ENCODE results near the gene ZHX3. TPM values are rescaled to one million over a fixed set of nuclear protein-coding genes. Genes with fewer than 3 reads are reported as not detected.

The ZHX3 gene
- total RNA-seq, 1 donor from 2014 or later, result 53.3 TPM

DNA sequence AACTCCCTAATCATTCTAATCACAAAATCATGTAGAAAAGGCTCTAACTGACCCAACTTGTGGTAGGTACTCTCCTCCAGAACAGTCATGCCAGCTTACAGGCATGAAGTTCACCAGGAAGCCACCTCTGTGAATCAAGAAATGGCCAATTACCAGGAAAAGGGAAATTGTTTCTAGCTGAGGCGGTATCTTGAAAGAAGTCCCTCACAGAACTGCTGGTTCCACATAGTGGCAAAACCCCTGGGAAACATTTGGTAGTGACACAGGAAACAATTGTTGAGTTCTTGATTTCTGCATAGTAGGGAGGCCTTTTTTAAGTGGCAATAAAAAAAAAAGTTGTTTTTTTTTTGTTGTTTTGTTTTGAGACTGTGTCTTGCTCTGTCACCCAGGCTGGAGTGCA is 3.4 kb upstream of the ZHX3 start:
- no peak for DNase-seq (ENCODE audit: low spot score in 2 of 2)
- peaks cover 0 to 3% of the 10 kb centered on the region in 2 donors for H3K4me1 ChIP-seq
- H3K4me3 ChIP-seq, result no peak overlapping the region
- peak overlapping the region in 1 of 2 donors; percentile 11 for H3K27ac ChIP-seq
- H3K36me3 ChIP-seq, result no peaks in the 10 kb centered on the region
- H3K9me3 ChIP-seq, result no peaks in the 10 kb centered on the region
- no peaks in the 10 kb centered on the region for H3K27me3 ChIP-seq
- TF ChIP-seq, protein P1, sequence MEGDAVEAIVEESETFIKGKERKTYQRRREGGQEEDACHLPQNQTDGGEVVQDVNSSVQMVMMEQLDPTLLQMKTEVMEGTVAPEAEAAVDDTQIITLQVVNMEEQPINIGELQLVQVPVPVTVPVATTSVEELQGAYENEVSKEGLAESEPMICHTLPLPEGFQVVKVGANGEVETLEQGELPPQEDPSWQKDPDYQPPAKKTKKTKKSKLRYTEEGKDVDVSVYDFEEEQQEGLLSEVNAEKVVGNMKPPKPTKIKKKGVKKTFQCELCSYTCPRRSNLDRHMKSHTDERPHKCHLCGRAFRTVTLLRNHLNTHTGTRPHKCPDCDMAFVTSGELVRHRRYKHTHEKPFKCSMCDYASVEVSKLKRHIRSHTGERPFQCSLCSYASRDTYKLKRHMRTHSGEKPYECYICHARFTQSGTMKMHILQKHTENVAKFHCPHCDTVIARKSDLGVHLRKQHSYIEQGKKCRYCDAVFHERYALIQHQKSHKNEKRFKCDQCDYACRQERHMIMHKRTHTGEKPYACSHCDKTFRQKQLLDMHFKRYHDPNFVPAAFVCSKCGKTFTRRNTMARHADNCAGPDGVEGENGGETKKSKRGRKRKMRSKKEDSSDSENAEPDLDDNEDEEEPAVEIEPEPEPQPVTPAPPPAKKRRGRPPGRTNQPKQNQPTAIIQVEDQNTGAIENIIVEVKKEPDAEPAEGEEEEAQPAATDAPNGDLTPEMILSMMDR (IDR thresholded peaks at IDR 0.05), result no peak
- intact Hi-C loops (cut with DNase I), result no loop called here

DNA sequence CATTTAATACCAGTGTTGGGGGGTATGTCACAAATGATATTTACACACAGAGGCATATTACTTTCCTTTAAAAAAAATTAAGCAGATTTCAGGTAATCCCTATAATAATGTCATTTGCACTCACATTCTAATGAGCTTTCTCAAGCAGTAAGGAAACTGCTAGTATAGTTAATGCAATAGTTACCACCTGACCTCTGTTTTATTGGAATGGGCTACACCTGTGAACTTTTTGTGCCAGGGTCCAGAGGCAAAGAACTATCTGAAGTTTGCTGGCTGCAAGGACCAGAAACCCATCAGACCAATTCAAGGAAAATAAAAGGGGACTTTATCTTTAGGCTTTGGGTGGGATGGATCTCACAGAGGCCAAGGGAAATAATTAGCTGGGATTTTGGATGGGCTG is 2.9 kb upstream of the ZHX3 start:
- intact Hi-C loops (cut with DNase I), result no loop called here
- peak overlapping the region in 1 of 2 donors; percentile 11 for H3K27ac ChIP-seq

DNA sequence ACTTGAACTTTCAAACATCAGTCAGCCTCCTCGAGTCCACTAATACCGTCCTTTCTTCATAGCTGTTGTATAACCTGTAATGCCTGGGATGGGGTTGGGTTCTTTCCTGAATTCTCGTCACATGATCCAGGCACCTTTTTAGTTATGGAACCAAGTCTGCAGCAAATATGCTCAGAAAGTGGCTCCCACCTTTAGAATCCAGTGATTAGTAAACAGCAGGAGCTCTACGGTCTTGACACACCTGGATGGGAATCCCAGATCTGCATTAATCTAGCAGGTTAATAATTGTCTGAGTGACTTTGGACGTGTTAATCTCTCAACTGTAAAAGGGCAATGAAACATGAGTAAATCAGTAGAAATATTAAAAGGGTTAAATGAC is 729 bp upstream of the ZHX3 start:
- no peak for DNase-seq (ENCODE audit: low spot score in 2 of 2)
- H3K9me3 ChIP-seq, result no peaks in the 10 kb centered on the region
- H3K27me3 ChIP-seq, result no peaks in the 10 kb centered on the region
- H3K36me3 ChIP-seq, result no peaks in the 10 kb centered on the region
- peaks cover 0 to 22% of the 10 kb centered on the region in 2 donors for H3K4me1 ChIP-seq
- TF ChIP-seq, protein P1 (IDR thresholded peaks at IDR 0.05), result no peak
- peak overlapping the region; percentile 94 for H3K4me3 ChIP-seq
- intact Hi-C loops (cut with DNase I), result loop anchor here (5.0 kb wide), 1 partner anchor 86 kb away; no protein-coding TSS in a partner anchor
- H3K27ac ChIP-seq, result peak overlapping the region; percentile 78 to 90

More for the DNA sequence above, 2.9 kb upstream of the ZHX3 start:
- peaks cover 0 to 8% of the 10 kb centered on the region in 2 donors for H3K4me1 ChIP-seq
- no peak for DNase-seq (ENCODE audit: low spot score in 2 of 2)
- no peaks in the 10 kb centered on the region for H3K9me3 ChIP-seq
- no peaks in the 10 kb centered on the region for H3K27me3 ChIP-seq
- H3K4me3 ChIP-seq, result no peak overlapping the region
- no peaks in the 10 kb centered on the region for H3K36me3 ChIP-seq
- TF ChIP-seq, protein P1 (IDR thresholded peaks at IDR 0.05), result no peak

DNA sequence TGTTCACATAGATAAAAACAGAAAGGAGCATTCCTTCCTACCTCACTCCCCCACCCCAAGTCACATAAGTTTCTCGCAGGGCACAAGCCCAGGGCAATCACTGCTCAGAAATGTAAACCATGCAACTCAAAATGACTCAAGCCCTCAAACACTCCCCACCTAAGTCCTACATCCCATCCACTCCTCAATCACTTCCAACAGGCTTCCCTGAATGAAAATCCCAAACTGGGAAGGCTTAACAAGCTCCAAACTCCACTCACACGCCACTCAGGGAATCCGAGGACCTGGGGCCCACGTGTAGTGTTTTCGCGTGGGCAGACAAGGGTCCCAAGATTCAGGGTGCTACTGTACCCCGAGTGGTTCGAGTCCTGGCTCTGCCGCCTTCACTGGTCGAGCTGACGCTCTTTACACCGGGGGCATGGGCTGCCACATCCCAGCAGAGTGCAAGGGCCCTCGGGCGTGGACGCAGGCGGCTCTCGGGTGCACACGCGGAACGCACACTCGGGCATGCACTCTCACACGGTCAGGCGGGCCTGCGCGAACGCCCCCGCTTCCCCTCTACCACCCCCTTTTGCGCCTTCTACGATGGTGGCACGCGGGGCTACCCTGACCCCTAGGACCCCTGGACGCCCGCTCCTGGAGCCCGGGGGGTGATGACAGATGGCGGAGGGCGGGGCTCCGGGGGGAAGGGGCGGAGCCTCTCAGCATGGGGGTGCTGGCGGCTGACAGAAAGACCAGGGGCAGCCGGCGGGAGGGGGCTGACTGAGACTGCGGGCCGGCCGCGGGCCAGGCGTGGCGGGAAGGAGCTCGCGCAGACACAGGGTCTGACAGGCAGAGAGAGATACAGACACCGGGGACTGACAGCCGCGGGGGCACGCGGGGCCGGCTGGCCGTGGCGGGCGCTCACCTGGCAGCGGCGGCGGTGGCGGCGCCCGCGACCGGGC is 657 bp downstream of the ZHX3 start:
- intact Hi-C loops (cut with DNase I), result loop anchor here (1.0 to 5.0 kb wide), 4 partner anchors 12 to 85 kb away; partner anchors contain the start of gene LPIN3
- H3K27ac ChIP-seq, result peak overlapping the region; percentile 87 to 90
- peak overlapping the region; percentile 94 for H3K4me3 ChIP-seq
- H3K4me1 ChIP-seq, result peaks cover 0 to 22% of the 10 kb centered on the region in 2 donors
- no peaks in the 10 kb centered on the region for H3K27me3 ChIP-seq
- no peaks in the 10 kb centered on the region for H3K36me3 ChIP-seq
- TF ChIP-seq, protein P1 (IDR thresholded peaks at IDR 0.05), result no peak
- H3K9me3 ChIP-seq, result no peaks in the 10 kb centered on the region
- peak; percentile 17 to 88 for DNase-seq (ENCODE audit: low spot score in 2 of 2)

DNA sequence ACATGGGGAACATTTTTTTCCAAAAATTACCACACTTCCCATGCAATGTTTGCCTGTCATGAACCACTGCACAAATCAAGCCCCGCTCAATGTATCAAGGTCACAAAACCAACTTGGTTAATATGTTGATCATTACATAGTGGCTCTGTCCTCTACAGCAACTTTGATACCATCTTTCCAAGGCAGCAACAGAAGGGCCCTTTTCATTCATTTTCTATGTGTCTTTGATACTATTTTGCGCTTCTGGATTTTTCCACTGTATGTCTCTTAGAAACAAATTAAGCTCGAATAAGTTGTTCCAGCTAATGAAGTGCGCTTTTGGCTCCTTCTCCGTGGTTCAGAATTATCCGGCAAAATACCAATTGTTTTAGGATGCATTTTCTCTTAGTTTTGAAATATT is 1.5 kb downstream of the ZHX3 start:
- intact Hi-C loops (cut with DNase I), result loop anchor here (5.0 kb wide), 1 partner anchor 84 kb away; no protein-coding TSS in a partner anchor
- Histone ChIP-seq H3K4me1 (peaks cover 0 to 22% of the 10 kb centered on the region in 2 donors), H3K9me3 (no peaks in the 10 kb centered on the region), H3K27me3 (no peaks in the 10 kb centered on the region), H3K4me3 (peak overlapping the region; percentile 94), H3K36me3 (no peaks in the 10 kb centered on the region), H3K27ac (peak overlapping the region; percentile 87 to 90)
- TF ChIP-seq, protein P1 (IDR thresholded peaks at IDR 0.05), result no peak
- no peak for DNase-seq (ENCODE audit: low spot score in 2 of 2)
